Mesothelial cell of epicardium (in vitro differentiated cells): ENCODE measurements around the gene EBF4. TPM values are rescaled to one million over a fixed set of nuclear protein-coding genes. Genes with fewer than 3 reads are reported as not detected.
"Not testable (repeated sequence)": the region's sequence is repeated elsewhere in the genome, so short reads cannot be mapped to it uniquely, and the experiment has no call there.

Experiments used
- DNase-seq, 2 experiments: peaks; one replicate each; pipeline ENCODE4 v3.0.0; 2021; ENCODE audit warnings: low spot score in 2 of 2; ENCODE audit not compliant: unreplicated experiment in 2 of 2
- H3K27ac Mint-ChIP-seq: 2 replicates; pipeline ENCODE4 v1.8.0; 2021; ENCODE audit warnings: mixed read lengths
- H3K27me3 Mint-ChIP-seq: 2 replicates; pipeline ENCODE4 v1.8.0; 2021; ENCODE audit warnings: low read depth, mixed read lengths
- H3K36me3 Mint-ChIP-seq: 2 replicates; pipeline ENCODE4 v1.8.0; 2021; ENCODE audit warnings: mixed read lengths
- H3K4me1 Mint-ChIP-seq: 2 replicates; pipeline ENCODE4 v1.8.0; 2021; ENCODE audit warnings: mixed read lengths
- H3K4me3 Mint-ChIP-seq: 2 replicates; pipeline ENCODE4 v1.8.0; 2021; ENCODE audit warnings: mild to moderate bottlenecking, moderate library complexity, mixed read lengths
- H3K9me3 Mint-ChIP-seq: 2 replicates; pipeline ENCODE4 v1.8.0; 2021; ENCODE audit warnings: mixed read lengths
- CTCF ChIP-seq: fragments of 200-600 bp; sonication (generic); IDR thresholded peaks from one replicate; pipeline ENCODE4 v1.5.0; 2021; ENCODE audit warnings: antibody characterized with exemption; ENCODE audit not compliant: unreplicated experiment
- total RNA-seq: library from RNA; stranded (reverse); gene quantifications from 3 replicates; pipeline ENCODE4 v1.2.1, GENCODE V29; 2021

Gene EBF4
- total RNA-seq, 1 donor from 2014 or later: 65.5 TPM

DNA sequence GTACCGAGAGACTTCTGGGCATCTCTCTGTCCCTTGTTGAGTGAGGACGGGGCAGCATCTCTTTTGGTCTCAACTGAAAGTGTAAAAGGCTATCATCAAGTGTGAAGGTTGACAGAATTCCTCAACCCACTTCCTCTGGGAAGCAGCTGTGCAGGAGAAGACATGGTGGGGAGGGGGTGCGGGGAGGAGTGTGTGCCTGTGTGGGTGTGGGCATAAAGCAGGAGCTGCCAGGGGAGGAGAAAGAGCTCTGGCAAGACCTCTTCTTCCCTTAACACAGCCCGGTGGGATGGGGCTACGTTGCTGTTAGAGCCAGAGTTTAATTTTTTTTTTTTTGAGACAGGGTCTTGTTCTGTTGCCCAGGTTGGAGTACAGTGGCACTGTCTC lies 76.0 kb downstream of the EBF4 start:
- peaks cover 31% of the 10 kb centered on the region for H3K27me3 Mint-ChIP-seq
- H3K27ac Mint-ChIP-seq: no peak overlapping the region
- no peak for DNase-seq
- no peak for TF ChIP-seq CTCF
- H3K4me3 Mint-ChIP-seq: no peak overlapping the region
- no peaks in the 10 kb centered on the region for H3K36me3 Mint-ChIP-seq
- H3K4me1 Mint-ChIP-seq: no peaks in the 10 kb centered on the region
- H3K9me3 Mint-ChIP-seq: no peaks in the 10 kb centered on the region

DNA sequence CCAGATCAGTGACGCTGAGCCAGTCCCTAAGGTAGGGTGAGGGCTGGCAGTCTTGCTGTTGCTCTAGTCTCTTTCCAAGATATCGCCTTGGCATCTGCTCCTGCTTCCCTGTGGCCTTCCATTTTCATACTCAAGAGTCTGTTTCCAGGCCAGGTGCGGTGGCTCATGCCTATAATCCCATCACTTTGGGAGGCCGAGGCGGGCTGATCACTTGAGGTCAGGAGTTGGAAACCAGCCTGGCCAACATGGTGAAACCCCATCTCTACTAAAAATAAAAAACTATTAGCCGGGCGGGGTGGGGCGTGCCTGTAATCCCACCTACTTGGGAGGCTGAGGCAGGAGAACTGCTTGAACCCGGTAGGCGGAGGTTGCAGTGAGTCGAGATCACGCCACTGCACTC lies 77.5 kb downstream of the EBF4 start:
- not testable (repeated sequence) for DNase-seq

GRCh38 chr20:2771631-2772080 lies 79.1 kb downstream of the EBF4 start:
- no peak for TF ChIP-seq CTCF
- Mint-ChIP-seq H3K9me3 (peaks cover 5% of the 10 kb centered on the region), H3K4me1 (no peaks in the 10 kb centered on the region), H3K27me3 (peaks cover 27% of the 10 kb centered on the region), H3K36me3 (no peaks in the 10 kb centered on the region), H3K4me3 (no peak overlapping the region), H3K27ac (no peak overlapping the region)
- no peak for DNase-seq

More for the DNA sequence above, 77.5 kb downstream of the EBF4 start:
- not testable (repeated sequence) for H3K4me1 Mint-ChIP-seq, H3K36me3 Mint-ChIP-seq, H3K4me3 Mint-ChIP-seq, H3K9me3 Mint-ChIP-seq, H3K27ac Mint-ChIP-seq
- peaks cover 26% of the 10 kb centered on the region for H3K27me3 Mint-ChIP-seq

DNA sequence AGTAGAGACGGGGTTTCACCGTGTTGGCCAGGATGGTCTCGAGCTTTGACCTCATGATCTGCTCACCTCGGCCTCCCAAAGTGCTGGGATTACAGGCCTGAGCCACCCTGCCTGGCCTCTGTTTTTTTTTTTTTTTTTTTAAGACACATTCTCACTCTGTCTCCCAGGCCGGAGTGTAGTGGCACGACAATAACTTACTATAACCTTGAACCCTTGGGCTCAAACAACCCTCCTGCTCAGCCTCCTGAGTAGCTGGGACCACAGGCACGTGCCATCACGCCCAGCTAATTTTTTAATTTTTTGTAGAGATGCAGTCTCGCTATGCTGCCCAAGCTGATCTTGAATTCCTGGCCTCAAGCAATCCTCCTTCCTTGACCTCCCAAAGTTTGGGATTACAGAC lies 81.2 kb downstream of the EBF4 start:
- H3K4me3 Mint-ChIP-seq: no peak overlapping the region
- H3K27me3 Mint-ChIP-seq: peaks cover 23% of the 10 kb centered on the region
- no peaks in the 10 kb centered on the region for H3K36me3 Mint-ChIP-seq
- H3K27ac Mint-ChIP-seq: no peak overlapping the region
- no peak for TF ChIP-seq CTCF
- H3K4me1 Mint-ChIP-seq: no peaks in the 10 kb centered on the region
- H3K9me3 Mint-ChIP-seq: peaks cover 8% of the 10 kb centered on the region
- no peak for DNase-seq

DNA sequence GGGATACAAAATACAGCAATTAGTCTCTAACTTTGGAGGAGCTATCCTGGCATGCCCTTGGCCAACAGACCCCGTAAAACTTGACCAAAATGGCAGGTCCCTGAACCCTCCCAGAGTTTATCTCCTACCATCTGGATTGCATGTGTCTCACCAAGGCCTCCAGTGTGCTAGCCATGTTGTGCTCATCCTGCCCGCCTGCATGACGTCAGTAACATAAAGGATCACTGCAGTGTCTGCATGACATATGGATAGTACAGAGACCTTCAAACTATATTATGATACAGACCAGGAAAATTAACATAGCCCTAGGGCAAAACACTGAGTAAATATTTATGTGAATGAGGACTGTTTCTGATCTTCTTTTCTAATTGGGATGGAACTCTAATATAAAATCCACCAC lies 82.6 kb downstream of the EBF4 start:
- Mint-ChIP-seq H3K4me3 (no peak overlapping the region), H3K9me3 (peaks cover 8% of the 10 kb centered on the region), H3K36me3 (no peaks in the 10 kb centered on the region), H3K27ac (no peak overlapping the region), H3K4me1 (no peaks in the 10 kb centered on the region), H3K27me3 (peaks cover 23% of the 10 kb centered on the region)
- no peak for DNase-seq
- TF ChIP-seq CTCF: no peak

DNA sequence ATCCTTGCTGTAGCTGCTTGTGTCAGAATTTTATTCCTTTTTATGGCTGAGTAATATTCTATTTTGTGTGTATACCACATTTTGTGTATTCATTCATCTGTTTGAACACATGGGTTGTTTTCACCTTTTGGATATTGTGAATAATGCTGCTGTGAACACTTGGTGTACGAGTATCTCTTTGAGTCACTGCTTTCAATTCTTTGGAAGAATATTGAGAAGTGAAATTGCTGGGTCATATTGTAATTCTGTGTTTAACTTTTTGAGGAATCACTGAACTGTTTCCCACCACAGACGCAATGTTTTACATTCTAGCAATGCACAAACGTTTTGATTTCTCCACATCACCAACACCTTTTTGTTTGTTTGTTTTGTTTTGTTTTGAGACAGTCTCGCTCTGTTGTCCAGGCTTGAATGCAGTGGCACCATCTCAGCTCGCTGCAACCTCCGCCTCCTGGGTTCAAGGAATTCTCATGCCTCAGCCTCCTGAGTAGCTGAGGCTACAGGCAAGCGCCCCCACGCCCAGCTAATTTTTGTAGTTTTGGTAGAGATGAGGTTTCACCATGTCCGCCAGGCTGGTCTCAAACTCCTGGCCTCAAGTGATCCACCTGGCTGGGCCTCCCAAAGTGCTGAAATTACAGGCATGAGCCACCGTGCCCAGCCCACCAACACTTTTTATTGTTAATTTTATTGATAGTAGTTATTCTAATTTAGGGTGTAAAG lies 86.2 kb downstream of the EBF4 start:
- H3K4me3 Mint-ChIP-seq: no peak overlapping the region
- peaks cover 8% of the 10 kb centered on the region for H3K9me3 Mint-ChIP-seq
- no peak for TF ChIP-seq CTCF
- no peaks in the 10 kb centered on the region for H3K4me1 Mint-ChIP-seq
- H3K36me3 Mint-ChIP-seq: no peaks in the 10 kb centered on the region
- H3K27me3 Mint-ChIP-seq: peaks cover 45% of the 10 kb centered on the region
- no peak for DNase-seq
- H3K27ac Mint-ChIP-seq: no peak overlapping the region
